Right atrium auricular region (tissue), 2 donors: Measurements from ENCODE around the gene PARP16. TPM values are rescaled to one million over a fixed set of nuclear protein-coding genes. Genes with fewer than 3 reads are reported as not detected.

Source experiments
- DNase-seq: peaks from one replicate; pipeline ENCODE4 v3.0.0-alpha.2; 2019; ENCODE audit warnings: low spot score
- H3K27ac ChIP-seq, 2 donors: fragments of 200-600 bp; sonication (generic); 1 replicate in 1 of 2; 2 replicates in 1 of 2; pipeline ENCODE4 v1.5.1; 2016 to 2019
- H3K27me3 ChIP-seq, 2 donors: fragments of 200-600 bp; sonication (generic); one replicate each; pipeline versions ENCODE4 v1.5.1 to v1.6.0; 2017 to 2019
- H3K36me3 ChIP-seq: fragments of 200-600 bp; sonication (generic); one replicate; pipeline ENCODE4 v1.5.1; 2016
- H3K4me1 ChIP-seq, 2 donors: fragments of 200-600 bp; sonication (generic); one replicate each; pipeline versions ENCODE4 v1.5.1 to v1.6.0; 2017 to 2019
- H3K4me3 ChIP-seq, 2 donors: fragments of 200-600 bp; sonication (generic); 1 replicate in 1 of 2; 2 replicates in 1 of 2; pipeline ENCODE4 v1.5.1; 2017 to 2019; ENCODE audit warnings: mild to moderate bottlenecking in 1 of 2, moderate library complexity in 1 of 2
- H3K9me3 ChIP-seq, 2 donors: fragments of 200-600 bp; sonication (generic); one replicate each; pipeline ENCODE4 v1.5.1; 2019
- CTCF ChIP-seq, 2 donors: fragments of 200-600 bp; sonication (generic); IDR thresholded peaks; one replicate each; pipeline ENCODE4 v1.5.1; 2019; ENCODE audit warnings: antibody characterized with exemption in 2 of 2
- total RNA-seq, 2 donors: library from RNA; depleted of rRNA; stranded (reverse); fragments of >200 nt; gene quantifications; one replicate each; pipeline ENCODE4 v1.1.0, GENCODE V29; 2016

Gene PARP16
- total RNA-seq, 2 donors from 2014 or later, result 5.2 to 5.8 TPM

- H3K36me3 ChIP-seq, result no peaks in the 10 kb centered on the region
- TF ChIP-seq CTCF (IDR thresholded peaks at IDR 0.05), result no peak
- no peak for DNase-seq
- H3K4me1 ChIP-seq, result no peaks in the 10 kb centered on the region
- H3K4me3 ChIP-seq, result no peak overlapping the region
- no peak overlapping the region for H3K27ac ChIP-seq
- H3K9me3 ChIP-seq, result no peaks in the 10 kb centered on the region
- no peaks in the 10 kb centered on the region for H3K27me3 ChIP-seq
These were observed 63.8 kb downstream of the PARP16 start for GRCh38 chr15:65222891-65223290.

GRCh38 chr15:65221697-65222096 is 65.0 kb downstream of the PARP16 start:
- no peak overlapping the region for H3K27ac ChIP-seq
- no peaks in the 10 kb centered on the region for H3K36me3 ChIP-seq
- TF ChIP-seq CTCF (IDR thresholded peaks at IDR 0.05), result no peak
- no peak for DNase-seq
- H3K27me3 ChIP-seq, result no peaks in the 10 kb centered on the region
- no peak overlapping the region for H3K4me3 ChIP-seq
- no peaks in the 10 kb centered on the region for H3K4me1 ChIP-seq
- H3K9me3 ChIP-seq, result no peaks in the 10 kb centered on the region

- Histone ChIP-seq H3K27me3 (no peaks in the 10 kb centered on the region), H3K36me3 (no peaks in the 10 kb centered on the region)
- TF ChIP-seq CTCF (IDR thresholded peaks at IDR 0.05), result no peak
These were observed 67.5 kb downstream of the PARP16 start for GRCh38 chr15:65219137-65219536.

GRCh38 chr15:65217526-65218482 is 68.9 kb downstream of the PARP16 start:
- TF ChIP-seq CTCF (IDR thresholded peaks at IDR 0.05), result no peak
- Histone ChIP-seq H3K9me3 (no peaks in the 10 kb centered on the region), H3K4me3 (no peak overlapping the region), H3K4me1 (no peaks in the 10 kb centered on the region), H3K27me3 (no peaks in the 10 kb centered on the region), H3K27ac (no peak overlapping the region), H3K36me3 (no peaks in the 10 kb centered on the region)
- DNase-seq, result no peak

More at GRCh38 chr15:65219137-65219536, 67.5 kb downstream of the PARP16 start:
- DNase-seq, result no peak
- H3K4me1 ChIP-seq, result no peaks in the 10 kb centered on the region
- H3K4me3 ChIP-seq, result no peak overlapping the region
- H3K9me3 ChIP-seq, result no peaks in the 10 kb centered on the region
- no peak overlapping the region for H3K27ac ChIP-seq

- no peak for TF ChIP-seq CTCF (IDR thresholded peaks at IDR 0.05)
These were observed 71.2 kb downstream of the PARP16 start for GRCh38 chr15:65215496-65215895.

More at GRCh38 chr15:65215496-65215895, 71.2 kb downstream of the PARP16 start:
- peaks cover 0 to 20% of the 10 kb centered on the region in 2 donors for H3K4me1 ChIP-seq
- no peak overlapping the region for H3K27ac ChIP-seq
- H3K9me3 ChIP-seq, result no peaks in the 10 kb centered on the region
- H3K4me3 ChIP-seq, result no peak overlapping the region
- H3K36me3 ChIP-seq, result no peaks in the 10 kb centered on the region
- no peak for DNase-seq
- H3K27me3 ChIP-seq, result no peaks in the 10 kb centered on the region
